ENCODE data around the gene TCP1.
"Not testable (repeated sequence)": the region's sequence is repeated elsewhere in the genome, so short reads cannot be mapped to it uniquely, and the experiment has no call there.

TCP1 gene

GRCh38 chr6:159739341-159739740 is 50.1 kb downstream of the TCP1 start:
- no peak for DNase-seq (ENCODE audit: low read depth in 2 of 2)

- DNase-seq (ENCODE audit: low read depth in 2 of 2), result no peak
Measured at GRCh38 chr6:159736908-159737307, 52.5 kb downstream of the TCP1 start.

GRCh38 chr6:159733395-159733794 is 56.0 kb downstream of the TCP1 start:
- not testable (repeated sequence) for DNase-seq (ENCODE audit: low read depth in 2 of 2)

- not testable (repeated sequence) for DNase-seq (ENCODE audit: low read depth in 2 of 2)
Measured at GRCh38 chr6:159732550-159732949, 56.9 kb downstream of the TCP1 start.

GRCh38 chr6:159730332-159730676 is 59.1 kb downstream of the TCP1 start:
- DNase-seq (ENCODE audit: low read depth in 2 of 2), result no peak

GRCh38 chr6:159729598-159730331 is 59.6 kb downstream of the TCP1 start:
- DNase-seq (ENCODE audit: low read depth in 2 of 2), result no peak

GRCh38 chr6:159728531-159728964 is 60.9 kb downstream of the TCP1 start:
- no peak for DNase-seq (ENCODE audit: low read depth in 2 of 2)

All from stimulated activated CD8-positive, alpha-beta memory T cell treated with anti-CD3 and anti-CD28 coated beads, Interleukin-7, amount 100 ng/mL, for 4 hours (primary cell).